Ramos (cell line): ENCODE data around the gene FOXN3.

Source experiments
- in situ Hi-C: fragments of 300-500 bp; cut with MboI; formaldehyde crosslinking; loops from one replicate; pipeline ENCODE4 v1.14.3; 2022; ENCODE audit warnings: low sequenced_read_pairs; ENCODE audit not compliant: unreplicated experiment

The FOXN3 gene, protein sequence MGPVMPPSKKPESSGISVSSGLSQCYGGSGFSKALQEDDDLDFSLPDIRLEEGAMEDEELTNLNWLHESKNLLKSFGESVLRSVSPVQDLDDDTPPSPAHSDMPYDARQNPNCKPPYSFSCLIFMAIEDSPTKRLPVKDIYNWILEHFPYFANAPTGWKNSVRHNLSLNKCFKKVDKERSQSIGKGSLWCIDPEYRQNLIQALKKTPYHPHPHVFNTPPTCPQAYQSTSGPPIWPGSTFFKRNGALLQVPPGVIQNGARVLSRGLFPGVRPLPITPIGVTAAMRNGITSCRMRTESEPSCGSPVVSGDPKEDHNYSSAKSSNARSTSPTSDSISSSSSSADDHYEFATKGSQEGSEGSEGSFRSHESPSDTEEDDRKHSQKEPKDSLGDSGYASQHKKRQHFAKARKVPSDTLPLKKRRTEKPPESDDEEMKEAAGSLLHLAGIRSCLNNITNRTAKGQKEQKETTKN

DNA sequence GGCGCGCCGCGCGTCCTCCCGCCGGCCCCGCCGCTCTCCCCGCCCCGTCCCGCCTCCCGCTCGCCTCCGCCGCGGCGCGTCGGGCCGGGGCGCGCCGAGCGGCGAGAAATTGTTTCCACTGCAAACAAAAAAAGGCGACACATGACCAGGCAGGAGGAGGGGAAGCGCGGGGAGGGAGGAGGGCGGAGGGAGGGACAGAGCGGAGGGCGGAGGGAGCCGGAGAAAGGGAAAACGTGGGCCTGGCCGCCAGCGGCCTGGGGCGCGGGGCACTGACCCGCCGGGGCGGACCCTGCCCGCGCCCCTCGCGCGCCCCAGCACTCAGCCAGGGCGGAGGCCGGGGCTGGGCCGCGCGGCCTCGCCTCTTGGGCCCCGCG, at the start of gene FOXN3:
Gene FOXN3 (minus strand): TSS at position 143 of the 374 bp plus-strand sequence. CDS start 4,757 bp downstream, outside the sequence.
- in situ Hi-C loops, result loop anchor here (25.0 kb wide), 1 partner anchor 380 kb away; no protein-coding TSS in a partner anchor

DNA sequence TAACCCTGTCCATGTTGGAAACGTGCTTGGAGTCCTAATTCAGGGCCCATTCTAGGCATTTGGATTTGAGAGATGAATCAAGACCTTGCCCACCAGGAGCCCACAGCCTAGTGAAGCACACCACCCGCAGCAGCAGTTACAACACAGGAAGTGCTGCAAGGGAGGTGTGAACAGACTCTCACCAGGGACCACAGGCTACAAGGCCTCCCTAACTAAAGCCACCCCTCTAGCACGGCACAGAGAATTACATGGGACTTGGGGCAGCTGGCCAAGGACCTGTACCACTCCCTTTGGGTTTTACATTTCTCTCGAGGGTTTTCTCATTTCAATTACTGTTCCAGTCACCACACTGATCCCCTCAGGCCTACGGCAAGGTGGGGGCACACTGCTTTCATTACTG, 49.5 kb upstream of the FOXN3 start:
- in situ Hi-C loops, result no loop called here

DNA sequence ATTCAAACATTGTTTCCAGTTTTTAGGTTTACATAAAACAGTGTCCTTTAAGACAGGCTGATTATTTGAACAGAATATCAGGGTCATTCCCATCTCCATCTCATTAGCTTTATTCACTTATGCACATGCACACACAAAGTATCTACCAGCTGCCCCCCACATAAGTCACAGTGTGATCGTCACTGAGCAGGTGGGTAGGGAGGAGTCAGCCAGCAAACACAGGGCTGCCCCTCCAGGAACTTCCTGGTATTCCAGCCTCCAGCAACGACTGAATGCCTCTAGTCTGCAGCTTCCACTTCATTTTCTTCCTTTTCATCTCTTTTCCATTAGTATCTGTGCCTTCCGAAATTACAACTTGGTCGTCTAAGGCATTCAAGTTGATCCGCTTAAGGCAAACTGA, 48.8 kb upstream of the FOXN3 start:
- in situ Hi-C loops, result no loop called here

DNA sequence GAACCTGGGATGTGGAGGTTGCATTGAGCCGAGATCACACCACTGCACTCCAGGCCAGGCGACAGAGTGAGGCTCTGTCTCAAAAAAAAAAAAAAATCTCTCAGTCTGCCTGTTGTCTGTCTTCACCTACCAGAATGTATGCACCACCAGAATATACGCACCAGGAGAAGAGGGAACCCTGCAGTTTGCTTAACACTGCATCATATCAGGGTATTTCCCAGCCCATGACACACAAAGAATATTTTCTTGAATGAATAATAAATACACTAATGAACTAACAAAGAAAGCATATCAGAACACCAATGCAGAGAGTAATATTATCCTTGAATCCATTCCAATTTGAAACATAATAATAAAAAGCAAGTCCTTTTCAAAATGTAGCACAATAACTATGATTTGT, 44.2 kb upstream of the FOXN3 start:
- in situ Hi-C loops, result no loop called here

DNA sequence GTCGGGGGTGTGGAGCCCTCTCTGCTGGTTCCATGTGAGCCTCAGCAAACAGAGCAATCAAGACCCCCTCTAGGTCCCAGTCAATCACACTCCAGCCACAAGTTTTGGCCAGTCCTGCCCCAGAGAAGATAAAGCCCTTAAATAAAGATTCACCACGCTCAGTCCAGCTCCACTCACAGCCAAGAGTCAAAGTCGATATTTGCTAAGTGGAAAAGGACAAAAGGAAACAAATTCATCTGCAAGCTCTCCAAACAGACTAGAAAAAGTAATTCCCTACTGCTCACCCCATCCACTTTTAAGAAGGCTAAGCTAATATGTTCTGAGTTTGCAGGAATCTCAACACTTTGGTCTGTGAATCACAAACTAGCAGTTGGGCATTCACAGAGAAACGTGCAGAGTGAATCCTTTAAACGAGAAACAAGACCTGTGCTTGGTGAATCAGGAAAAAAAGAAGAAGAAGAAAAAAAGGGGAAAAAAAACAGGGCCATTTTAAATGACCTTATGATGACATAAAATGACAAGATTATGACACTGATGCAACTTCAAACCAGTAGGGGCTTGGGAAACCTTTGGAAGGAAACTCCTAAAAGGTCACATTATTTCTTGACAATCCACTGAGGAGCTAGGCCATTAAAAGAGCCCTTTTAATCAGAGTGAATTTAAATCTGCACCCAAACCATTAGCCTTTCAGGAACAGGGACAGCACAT, 41.8 kb upstream of the FOXN3 start:
- in situ Hi-C loops, result no loop called here

DNA sequence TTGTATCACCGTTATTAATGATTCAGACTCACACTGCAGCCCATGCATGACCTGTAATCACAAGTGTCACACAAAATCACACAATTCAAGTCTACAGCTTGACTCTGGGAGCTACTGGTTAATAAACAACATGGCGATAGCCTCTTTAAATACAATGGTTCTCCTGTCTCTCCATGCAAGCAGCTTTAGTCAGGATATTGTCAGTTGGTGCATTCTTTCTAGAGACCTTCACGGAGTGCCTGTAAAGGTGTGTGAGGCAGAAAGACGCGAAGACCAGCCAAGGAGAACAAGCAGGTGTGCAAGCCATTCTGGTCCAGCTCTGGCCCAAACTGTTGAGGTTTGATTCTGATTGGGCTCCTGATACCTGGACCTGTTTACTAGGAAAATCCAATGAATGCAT, 40.0 kb upstream of the FOXN3 start:
- in situ Hi-C loops, result no loop called here

DNA sequence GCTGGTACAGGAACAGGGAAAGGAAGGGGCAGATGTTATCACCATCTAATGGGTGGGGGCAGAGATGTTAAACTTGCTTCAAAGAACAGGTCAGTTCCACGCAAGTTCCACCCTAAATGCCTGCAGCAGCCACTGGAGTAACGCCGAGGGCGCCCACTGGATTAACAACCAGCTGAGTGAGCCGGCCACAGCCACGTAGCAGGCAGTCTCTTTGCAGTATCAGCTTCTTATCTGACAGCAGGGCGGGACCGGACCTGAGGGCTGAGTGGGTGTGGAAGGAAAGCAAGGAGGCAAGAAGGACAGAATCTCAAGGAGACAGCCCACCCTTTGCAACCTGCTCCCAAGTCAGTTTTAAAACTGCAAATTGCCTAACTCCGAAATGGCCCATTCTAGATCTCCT, 38.4 kb upstream of the FOXN3 start:
- in situ Hi-C loops, result no loop called here

DNA sequence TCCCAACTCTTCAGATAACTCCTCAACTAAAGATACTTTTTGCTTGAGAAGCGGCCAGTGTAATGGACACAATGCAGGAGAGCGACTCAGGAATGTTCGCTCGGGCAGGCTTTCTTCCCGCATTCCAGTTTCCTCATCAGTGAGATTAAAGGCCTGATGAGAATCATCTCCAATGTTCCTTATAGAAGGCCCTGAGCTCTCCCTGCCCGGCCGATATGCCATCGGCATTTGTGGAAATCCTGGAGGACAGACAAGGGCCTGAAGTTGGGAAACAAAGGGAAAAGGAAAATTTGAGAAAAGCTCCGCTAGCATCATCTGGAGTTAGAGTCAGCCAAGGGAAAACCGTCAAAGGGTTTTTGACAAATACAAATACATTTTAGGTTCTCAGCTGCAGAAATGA, 38.0 kb upstream of the FOXN3 start:
- in situ Hi-C loops, result no loop called here

DNA sequence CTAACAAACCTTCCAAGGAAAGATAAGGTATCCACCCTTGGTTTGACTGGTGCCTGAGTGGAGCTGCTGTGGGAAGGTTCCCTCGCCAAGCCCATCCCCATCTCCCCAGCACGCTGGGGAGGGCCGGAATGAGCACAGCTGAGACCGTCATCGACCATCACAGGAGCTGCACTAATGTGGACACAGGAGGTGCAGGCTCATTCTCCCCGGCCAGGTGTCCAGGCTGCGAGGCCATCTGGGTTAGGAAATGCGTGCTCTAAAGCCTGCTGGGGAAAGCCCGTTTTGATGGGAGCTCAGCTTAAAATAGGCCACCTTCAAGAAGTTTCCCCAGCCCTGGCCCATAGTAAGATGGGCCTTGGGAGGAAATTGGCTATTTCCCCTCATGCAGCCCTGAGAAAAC, 35.2 kb upstream of the FOXN3 start:
- in situ Hi-C loops, result no loop called here

DNA sequence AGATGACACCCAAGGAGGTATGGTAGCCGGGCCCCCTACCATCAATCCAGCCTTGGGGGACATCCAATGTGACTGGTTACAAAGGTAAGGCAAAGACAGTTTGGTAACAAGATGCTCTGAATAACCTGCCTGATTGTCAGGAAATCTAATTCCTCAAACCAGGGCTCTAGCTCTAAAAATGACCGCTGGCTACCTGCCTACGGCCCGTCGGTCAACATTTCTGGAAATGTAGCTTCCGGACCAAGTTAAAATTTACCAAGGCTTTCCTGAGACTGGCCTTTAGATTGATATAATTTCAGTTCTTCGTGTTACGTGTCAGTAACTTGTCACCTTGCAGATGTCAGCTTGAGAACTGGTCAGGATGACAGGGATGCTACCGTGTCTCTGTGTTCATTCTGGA, 34.2 kb upstream of the FOXN3 start:
- in situ Hi-C loops, result no loop called here

DNA sequence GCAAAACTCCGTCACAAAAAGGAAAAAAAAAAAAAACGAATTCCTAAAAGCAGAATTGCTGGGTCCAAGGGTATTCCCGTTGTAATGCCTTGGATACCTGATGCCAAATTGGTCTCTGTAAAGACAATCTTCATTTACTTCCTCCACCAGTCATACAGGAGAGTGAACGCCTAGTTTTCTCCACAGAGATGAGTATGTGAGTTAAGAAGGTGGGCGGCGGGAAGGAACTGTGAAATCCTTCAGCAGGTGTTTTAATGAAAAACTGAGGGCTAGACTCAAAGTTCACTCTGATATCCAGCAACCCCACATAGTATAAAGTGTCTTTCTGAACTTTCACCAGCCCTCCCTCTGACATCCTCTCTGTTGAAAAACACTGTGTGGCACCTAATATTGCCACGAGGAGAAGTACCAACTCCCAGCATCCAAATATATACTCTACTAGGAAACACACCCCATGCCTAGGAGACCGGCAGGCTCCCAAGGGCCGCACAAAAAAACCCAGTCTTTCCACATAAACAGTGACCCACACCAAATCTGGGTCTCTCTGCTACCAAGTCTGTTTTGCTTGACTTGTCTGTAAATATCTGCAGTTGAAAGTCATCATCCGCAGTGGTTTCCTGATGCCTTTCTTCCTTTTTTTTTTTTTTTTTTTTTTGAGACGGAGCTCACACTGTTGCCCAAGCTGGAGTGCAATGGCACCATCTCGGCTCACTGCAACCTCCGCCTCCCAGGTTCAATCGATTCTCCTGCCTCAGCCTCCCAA, 30.3 kb upstream of the FOXN3 start:
- in situ Hi-C loops, result no loop called here

DNA sequence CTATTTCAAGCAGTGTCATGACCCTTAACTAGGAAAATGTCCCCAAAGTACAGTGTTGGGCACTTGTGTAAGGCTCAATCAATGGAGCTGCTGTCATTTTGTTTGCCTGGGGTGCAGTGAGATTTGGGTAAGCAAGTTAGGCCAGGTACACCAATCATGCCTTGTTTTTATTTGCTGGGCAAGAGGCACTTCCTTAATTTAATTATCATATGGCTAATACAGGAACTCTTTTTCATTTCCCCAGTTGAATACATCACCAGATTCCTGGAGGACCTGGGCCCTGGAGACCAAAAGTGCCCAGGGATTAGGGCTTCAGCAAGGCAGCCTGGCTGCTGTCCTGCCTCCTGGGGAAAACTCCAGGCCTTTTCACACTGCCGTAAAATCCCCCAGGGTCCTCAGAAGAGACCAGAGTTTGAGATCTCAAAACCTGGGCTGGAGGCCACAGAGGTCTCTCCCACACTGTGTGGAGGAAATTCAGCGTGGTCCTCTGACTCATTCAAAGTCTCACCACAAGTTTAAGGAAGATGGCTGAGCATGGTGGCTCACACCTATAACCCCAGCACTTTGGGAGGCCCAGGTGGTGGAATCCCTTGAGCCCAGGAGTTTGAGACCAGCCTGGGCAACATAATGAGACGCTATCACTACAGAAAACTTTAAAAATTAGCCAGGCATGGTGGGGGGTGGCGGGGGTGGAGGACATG, 28.4 kb upstream of the FOXN3 start:
- in situ Hi-C loops, result no loop called here

DNA sequence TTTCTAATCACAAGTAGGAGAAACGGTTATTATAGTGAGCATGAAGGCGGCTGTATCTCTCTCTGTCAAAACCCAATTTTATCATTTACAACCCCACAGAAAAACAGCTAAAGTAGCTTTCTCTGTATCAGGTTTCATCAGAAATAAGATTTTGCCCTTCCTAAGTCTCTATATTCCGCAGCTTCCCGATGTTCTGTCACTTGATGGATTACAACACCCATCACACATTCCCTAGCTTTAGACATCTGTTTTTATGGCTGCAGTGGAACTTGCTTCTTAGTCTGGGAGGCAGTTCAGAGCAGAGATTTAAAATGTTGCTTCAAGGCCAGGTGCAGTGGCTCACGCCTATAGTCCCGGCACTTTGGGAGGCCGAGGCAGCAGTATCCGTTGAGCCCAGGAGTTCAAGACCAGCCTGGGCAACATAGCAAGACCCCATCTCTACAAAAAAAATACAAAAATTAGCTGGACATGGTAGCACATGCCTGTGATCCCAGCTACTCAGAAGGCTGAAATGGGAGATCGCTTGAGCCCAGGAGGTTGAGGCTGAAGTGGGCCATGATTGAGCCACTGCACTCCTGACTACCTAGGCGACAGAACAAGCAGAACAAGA, 27.6 kb upstream of the FOXN3 start:
- in situ Hi-C loops, result no loop called here

DNA sequence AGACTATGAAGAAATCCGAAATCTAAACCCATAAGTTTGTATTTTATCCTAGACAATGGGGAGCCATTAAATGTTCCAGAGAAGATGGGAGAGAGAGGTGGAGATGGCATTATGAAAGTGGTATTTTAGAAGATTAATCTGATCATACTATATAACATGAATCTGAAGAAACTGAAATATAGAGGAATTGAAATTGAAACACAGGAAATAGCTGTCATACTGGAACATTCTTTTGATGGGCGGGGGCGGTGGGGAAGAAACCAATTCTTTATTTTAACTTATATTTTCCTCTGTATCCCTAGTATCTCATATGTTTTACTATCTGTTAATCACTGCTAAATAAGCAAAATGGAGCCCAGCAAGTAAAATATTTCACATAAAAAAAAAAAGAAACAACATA, 27.0 kb upstream of the FOXN3 start:
- in situ Hi-C loops, result no loop called here

DNA sequence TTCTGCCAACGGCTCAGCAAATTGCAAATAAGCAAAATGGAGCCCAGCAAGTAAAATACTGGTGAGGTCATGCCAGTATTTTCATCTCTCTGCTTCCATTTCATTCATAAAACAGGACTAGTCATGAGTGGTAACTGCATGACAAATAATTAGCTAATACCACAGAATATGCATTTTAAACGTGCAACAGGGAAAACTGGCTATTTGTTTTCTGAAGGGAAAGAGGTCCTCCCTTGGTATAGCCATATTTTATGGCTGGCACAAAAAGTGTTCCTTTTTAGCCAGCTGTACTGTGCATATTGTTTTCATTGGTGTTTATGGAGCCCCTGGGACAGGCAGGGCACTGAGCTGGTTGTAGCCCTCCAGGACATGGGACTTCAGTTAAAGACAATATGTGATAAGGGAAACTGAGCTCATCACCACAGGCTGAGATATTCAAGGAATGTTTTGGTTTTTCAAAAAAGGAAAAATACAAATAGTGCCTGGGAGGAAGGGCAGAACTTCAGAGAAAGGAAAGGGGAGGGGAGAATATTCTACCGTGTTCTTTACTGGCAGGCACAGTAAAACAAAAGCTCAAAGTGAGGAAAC, 26.1 kb upstream of the FOXN3 start:
- in situ Hi-C loops, result no loop called here

DNA sequence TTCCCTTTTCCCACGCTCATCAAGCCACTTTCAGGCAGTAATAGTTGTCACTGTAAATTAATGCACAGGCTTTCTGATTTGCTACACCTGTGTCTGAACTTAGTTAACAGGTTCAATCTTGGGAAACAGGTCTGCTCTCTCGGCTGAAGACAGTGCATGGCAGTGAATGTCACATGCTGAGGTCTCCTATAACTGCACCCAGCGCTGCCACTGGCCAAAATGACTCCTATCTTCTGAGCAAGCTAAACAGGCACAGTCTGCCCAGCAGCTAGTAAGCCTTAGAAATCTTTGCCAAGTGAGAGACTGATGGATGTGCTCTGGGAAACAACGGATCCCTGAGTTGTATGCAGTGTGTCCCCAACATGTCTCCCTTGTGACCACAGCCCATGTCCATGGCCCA, 25.2 kb upstream of the FOXN3 start:
- in situ Hi-C loops, result no loop called here

DNA sequence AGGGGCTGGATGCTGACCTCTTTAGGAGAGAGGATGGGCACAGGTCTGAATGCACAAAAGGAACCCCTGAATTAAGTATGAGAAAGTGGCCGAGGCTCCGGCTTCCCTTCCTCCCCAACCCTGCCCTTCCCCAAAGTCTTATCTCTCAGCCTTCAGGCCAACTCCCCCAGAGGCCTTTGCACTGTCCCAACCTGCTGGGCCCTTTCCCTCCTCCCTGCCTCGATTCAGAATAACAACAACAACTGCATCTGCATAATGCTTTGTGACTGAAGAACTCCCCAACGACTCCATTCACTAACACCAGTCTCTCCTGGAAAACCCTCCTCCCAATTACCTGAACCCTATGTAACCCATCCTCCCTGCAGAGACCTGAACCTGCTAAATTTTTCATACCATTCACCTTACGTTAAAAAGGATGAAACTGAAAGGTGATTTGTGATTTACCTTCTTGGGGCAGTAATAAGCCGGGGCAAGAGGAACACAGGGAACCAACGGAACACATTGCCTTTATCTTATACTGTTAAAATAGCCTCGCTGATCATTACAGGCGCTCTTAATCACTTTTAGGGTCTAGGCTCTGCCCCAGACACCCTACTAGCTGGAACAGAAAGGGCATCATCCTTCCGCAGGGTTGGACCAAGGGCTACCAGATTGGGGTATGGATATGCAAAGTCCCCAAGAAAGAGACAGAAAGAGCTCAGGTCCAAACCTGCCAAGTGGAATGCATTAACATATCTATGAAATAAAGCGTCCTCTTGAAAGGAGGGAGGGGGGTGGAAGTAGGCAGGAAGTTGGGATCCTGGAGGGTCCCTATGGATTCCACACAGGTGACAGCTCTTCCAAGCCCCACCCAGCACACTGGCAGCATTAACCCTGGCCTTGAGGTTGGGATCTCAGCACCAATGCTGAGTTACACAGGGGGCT, 24.2 kb upstream of the FOXN3 start:
- in situ Hi-C loops, result no loop called here

DNA sequence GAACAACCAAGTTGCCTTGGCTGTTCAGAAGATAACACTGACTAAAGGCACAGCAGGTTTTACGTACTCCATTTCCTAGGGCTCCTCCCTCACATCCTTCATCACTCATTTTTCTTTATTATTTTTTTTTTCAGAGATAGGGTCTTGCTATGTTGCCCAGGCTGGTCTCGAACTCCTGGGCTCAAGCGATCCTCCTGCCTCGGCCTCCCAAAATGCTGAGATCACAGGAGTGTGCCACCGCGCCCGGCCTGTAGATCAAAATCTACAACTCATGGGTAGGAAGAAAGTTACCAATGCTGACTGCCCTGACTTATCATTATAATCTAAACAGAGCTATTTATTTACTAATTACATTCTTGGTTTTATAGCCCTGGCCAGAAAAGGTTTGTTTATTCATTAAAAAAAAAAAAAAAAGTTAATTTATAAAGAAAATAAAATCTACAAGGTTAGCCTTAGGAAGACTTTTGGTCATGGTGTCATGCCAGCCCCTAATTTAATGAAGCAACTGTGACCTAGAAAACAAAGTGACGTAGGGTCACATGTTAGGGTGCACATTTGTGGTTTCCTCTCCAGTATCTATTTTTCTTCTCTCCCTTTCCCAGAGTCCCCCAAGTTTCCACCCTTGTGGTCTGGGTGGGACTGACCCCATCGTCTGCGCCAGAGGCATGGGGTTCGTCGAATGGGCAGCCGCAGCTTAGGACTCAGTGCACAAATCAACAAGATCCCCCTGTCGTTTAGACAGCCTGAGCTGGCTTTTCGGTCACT, 19.0 kb upstream of the FOXN3 start:
- in situ Hi-C loops, result no loop called here
